Esophagus squamous epithelium (tissue), 4 donors: ENCODE data around the gene AK8.

Experiments used
- POLR2A ChIP-seq, 4 donors: fragments of 450-650 bp; IDR thresholded peaks; one replicate each; pipeline ENCODE4 v1.6.1; 2017; ENCODE audit warnings: antibody characterized with exemption in 4 of 4, mild to moderate bottlenecking in 4 of 4, moderate library complexity in 3 of 4
- TF ChIP-seq, protein P1 (sequence below), 6 experiments: fragments of 450-650 bp in 4 of 6; fragments of 200-600 bp in 2 of 6; sonication (generic) in 2 of 6; IDR thresholded peaks; one replicate each; pipeline ENCODE4 v1.5.1; 2016 to 2019; ENCODE audit warnings: antibody characterized with exemption in 6 of 6, mild to moderate bottlenecking in 4 of 6, moderate library complexity in 4 of 6

DNA sequence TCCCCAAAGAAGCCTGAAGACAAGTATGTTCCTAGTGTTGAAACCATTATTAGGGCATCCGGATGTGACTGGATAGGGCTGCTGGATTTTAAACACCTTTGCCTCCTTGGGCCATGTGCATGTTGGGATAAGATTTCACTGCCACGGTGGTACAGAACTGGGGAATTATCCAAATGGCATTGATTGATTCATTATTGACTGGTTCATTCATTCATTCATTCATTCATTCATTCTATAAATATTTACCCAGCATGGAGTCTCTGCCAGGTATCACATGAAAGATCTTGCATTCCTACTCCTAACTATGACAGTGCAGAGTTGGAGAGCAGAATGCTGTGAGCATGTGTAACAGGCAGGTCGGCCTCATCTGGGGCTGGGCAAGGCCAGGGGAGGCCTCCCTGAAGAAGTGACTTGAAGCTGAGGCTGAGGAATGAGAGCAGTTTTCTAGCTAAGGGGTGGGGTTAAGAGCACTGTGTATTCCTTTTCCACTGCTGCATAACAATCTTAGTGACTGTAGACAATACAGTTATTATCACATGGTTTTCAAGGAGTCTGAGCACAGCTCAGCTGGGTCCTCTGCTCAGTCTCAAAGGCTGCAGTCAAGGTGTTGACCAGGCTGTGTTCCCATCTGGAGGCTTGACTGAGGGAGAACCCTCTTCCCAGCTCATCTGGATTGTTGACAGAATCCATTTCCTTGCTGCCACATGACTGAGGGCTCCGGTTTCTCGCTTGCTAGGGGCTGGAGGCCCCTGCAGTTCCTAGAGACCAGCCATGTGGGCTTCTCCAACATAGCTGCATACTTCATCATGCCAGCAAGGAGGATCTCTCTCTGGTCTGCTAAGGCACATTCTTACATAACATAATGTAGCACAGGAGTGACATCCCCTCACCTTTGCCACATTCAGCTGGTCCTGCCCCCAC lies 35.7 kb downstream of the AK8 start:
- TF ChIP-seq, protein P1, sequence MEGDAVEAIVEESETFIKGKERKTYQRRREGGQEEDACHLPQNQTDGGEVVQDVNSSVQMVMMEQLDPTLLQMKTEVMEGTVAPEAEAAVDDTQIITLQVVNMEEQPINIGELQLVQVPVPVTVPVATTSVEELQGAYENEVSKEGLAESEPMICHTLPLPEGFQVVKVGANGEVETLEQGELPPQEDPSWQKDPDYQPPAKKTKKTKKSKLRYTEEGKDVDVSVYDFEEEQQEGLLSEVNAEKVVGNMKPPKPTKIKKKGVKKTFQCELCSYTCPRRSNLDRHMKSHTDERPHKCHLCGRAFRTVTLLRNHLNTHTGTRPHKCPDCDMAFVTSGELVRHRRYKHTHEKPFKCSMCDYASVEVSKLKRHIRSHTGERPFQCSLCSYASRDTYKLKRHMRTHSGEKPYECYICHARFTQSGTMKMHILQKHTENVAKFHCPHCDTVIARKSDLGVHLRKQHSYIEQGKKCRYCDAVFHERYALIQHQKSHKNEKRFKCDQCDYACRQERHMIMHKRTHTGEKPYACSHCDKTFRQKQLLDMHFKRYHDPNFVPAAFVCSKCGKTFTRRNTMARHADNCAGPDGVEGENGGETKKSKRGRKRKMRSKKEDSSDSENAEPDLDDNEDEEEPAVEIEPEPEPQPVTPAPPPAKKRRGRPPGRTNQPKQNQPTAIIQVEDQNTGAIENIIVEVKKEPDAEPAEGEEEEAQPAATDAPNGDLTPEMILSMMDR (IDR thresholded peaks at IDR 0.05) = no peak
- TF ChIP-seq POLR2A (IDR thresholded peaks at IDR 0.05) = no peak
